ENCODE results near the gene SLC6A12.

SLC6A12 gene

DNA sequence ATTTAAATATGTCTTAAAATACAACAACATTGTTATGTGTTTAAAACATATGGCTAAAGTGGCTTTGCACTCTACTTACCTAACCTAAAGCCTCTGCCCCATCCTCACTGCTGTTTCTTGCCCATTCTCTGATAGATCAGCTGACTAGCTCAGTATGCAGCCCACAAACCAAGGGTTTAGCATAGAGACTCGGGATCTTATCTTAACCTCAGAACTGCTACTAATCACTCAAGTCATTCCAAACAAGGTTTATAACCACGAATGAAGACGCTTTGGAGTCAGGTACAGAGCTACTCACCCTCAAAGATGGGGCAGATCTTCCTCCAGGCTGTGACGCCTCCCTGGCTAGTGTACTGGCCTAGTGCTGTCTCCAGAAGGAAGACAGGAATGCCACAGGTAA, 29.4 kb upstream of the SLC6A12 start:
- CTCF ChIA-PET = no interaction called here
- TF ChIP-seq, protein P1, sequence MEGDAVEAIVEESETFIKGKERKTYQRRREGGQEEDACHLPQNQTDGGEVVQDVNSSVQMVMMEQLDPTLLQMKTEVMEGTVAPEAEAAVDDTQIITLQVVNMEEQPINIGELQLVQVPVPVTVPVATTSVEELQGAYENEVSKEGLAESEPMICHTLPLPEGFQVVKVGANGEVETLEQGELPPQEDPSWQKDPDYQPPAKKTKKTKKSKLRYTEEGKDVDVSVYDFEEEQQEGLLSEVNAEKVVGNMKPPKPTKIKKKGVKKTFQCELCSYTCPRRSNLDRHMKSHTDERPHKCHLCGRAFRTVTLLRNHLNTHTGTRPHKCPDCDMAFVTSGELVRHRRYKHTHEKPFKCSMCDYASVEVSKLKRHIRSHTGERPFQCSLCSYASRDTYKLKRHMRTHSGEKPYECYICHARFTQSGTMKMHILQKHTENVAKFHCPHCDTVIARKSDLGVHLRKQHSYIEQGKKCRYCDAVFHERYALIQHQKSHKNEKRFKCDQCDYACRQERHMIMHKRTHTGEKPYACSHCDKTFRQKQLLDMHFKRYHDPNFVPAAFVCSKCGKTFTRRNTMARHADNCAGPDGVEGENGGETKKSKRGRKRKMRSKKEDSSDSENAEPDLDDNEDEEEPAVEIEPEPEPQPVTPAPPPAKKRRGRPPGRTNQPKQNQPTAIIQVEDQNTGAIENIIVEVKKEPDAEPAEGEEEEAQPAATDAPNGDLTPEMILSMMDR (IDR thresholded peaks at IDR 0.05; ENCODE audit: control extremely low read depth, extremely low read depth, low read depth, missing control alignments) = no peak
- POLR2A ChIA-PET = no interaction called here

DNA sequence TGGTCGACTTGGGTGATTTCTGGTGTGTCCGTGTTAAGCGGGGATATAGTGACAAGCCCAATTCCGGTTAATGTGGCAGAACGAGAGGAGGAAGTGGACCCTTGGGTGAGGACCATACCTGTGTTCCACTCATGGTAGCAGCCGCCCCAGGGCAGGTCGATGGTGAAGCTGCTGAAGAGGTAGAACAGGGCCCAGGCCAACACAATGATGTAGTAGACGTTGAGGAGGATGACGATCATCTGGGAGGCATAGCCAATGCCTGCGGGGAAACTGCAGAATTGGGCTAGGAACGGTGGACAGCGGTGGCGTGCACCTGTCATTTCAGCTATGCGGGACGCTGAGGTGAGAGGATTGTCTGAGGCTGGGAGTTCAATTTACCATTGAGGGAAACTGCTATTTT, 28.5 kb upstream of the SLC6A12 start:
- ChIA-PET POLR2A (no interaction called here), CTCF (no interaction called here)
- TF ChIP-seq, protein P1 (IDR thresholded peaks at IDR 0.05; ENCODE audit: control extremely low read depth, extremely low read depth, low read depth, missing control alignments) = no peak
- no peak for DNase-seq (ENCODE audit: extremely low spot score)

More for the DNA sequence above, 29.4 kb upstream of the SLC6A12 start:
- no peak for DNase-seq (ENCODE audit: extremely low spot score)

DNA sequence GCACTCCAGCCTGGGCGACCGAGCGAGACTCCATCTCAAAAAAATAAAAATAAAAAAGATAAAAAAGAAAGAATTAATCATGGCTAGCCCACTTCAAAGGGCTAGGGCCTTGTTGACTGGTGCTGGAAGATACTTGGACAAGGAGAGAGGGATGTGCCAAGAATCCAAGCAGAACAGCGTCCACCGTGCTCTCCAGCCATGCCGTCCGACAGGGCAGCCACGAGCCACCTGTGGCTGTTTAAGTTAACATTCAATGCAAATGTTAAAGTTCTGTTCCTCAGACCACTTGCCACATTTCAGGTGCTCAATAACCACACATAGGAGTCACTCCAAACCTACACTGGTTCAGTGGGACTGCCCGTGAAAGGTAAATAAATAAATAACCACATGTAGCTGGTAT, 27.3 kb upstream of the SLC6A12 start:
- TF ChIP-seq, protein P1 (IDR thresholded peaks at IDR 0.05; ENCODE audit: control extremely low read depth, extremely low read depth, low read depth, missing control alignments) = no peak
- ChIA-PET POLR2A (no interaction called here), CTCF (no interaction called here)
- DNase-seq (ENCODE audit: extremely low spot score) = no peak

DNA sequence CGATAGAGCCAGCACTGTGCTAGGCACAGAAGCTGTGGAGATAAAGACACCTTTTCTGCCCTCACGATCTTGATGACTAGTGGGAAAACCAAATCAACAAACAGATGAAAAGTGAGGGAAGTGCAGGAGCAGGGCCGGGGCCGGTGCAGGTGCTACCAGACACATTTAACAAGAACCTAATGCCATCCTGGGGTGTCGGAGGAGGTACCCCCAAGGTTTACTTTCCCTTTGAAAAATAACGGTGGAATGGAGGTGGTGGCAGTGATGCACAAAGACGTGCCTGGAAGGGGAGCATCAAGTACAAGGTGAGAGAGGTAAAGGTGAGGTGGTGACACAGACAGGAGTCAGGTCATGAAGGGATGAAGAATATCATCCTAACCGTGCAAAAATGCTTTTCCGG, 26.6 kb upstream of the SLC6A12 start:
- POLR2A ChIA-PET = no interaction called here
- DNase-seq (ENCODE audit: extremely low spot score) = no peak
- TF ChIP-seq, protein P1 (IDR thresholded peaks at IDR 0.05; ENCODE audit: control extremely low read depth, extremely low read depth, low read depth, missing control alignments) = no peak
- CTCF ChIA-PET = no interaction called here

DNA sequence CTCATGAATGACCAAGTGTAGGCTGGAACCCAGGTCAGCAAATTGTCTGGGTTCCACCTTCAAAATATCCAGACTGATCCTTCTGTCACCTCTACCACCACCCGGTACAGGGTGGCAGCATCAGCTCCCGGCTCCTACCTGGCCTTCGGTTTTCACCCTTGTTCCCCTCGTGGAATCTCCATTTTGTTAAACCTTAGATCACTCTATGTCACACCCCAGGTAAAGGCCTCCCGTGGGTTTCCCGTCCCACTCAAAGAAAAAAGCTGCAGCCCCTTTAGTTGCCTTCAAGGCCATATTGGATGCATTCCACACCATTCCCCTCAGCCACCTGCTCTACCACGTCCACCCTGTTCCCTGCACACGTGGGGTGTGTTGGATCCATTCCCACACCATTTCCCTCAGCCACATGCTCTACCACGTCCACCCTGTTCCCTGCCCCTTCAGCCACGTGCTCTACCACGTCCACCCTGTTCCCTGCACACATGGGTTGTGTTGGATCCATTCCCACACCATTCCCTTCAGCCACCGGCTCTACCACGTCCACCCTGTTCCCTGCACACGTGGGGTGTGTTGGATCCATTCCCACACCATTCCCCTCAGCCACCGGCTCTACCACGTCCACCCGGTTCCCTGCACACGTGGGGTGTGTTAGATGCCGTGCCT, 24.9 kb upstream of the SLC6A12 start:
- ChIA-PET CTCF (interaction anchor here (1.2 kb wide), 1 partner anchor 16 kb away, joined by 3 read pairs; no protein-coding TSS in a partner anchor), POLR2A (no interaction called here)
- no peak for DNase-seq (ENCODE audit: extremely low spot score)
- TF ChIP-seq, protein P1 (IDR thresholded peaks at IDR 0.05; ENCODE audit: control extremely low read depth, extremely low read depth, low read depth, missing control alignments) = no peak

DNA sequence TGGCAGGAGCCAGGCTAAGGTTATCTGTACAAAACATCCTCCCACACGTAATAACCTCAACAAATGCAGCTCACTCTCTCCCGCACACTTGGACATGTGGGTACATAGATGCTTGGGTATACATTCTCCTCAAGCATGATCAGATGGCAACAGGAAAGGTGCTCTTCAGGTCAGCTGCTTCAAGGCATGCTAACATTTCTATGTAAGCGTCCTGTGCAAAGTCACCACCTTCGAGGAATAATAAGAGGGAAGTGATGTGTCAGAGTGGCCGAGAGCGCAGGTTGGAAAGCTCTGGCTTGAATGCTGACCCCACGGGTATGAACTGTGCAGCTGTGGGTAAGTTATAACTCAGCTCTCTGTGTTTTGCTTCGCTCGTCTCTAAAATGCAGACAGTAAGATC, 24.2 kb upstream of the SLC6A12 start:
- ChIA-PET POLR2A (no interaction called here), CTCF (interaction anchor here (1.2 kb wide), 1 partner anchor 16 kb away, joined by 3 read pairs; no protein-coding TSS in a partner anchor)

More for the DNA sequence above, 24.2 kb upstream of the SLC6A12 start:
- no peak for DNase-seq (ENCODE audit: extremely low spot score)
- TF ChIP-seq, protein P1 (IDR thresholded peaks at IDR 0.05; ENCODE audit: control extremely low read depth, extremely low read depth, low read depth, missing control alignments) = no peak
